ENCODE data around the gene PRCP. TPM values are rescaled to one million over a fixed set of nuclear protein-coding genes. Genes with fewer than 3 reads are reported as not detected.

Gene PRCP
- total RNA-seq, 1 experiment from 2014 or later: 56.7 TPM

DNA sequence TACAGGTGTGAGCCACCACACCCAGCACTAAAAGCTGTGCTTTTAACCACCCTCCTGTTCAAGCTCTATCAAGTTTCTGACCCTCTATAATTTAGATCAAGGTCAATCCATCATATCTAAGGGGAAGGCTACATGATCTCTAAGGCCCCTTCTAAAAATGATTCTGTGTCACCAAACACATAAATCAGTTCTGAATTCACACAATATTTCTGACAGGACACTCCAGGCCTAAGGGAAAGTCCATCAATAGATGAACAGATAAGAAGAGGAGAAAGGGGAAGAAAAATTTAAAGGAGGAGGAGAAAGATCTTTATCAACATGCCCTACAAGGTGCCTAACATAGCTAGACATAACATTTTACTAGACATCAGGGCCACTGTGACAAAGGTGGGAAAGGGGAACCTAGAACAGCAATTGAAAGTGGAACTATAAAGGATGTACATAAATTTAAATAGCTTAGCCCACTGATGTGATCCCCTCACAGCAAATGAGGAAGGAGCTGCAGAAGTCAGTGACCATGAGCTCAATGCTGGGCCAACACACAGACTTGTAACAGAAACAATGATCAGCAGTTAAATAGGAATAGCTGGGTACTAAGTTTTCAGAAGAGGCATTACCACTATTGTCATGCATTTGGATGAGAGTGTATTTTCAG, 4.7 kb downstream of the PRCP start:
- Mint-ChIP-seq H3K9me3 (no peaks in the 10 kb centered on the region), H3K27me3 (ENCODE audit: low read depth) (no peaks in the 10 kb centered on the region), H3K36me3 (ENCODE audit: insufficient read depth in 1 of 3, low read depth in 3 of 3) (0 out of 7 replicates have a peak, but pooled peaks cover 0 to 2% (median 2%) of the 10 kb centered on the region in 3 experiments), H3K4me1 (peaks cover 10 to 12% of the 10 kb centered on the region in 2 experiments), H3K4me3 (no peak overlapping the region), H3K27ac (peak overlapping the region in 1 of 3 experiments; percentile 40; a peak in 1 of 7 replicates)
- Histone ChIP-seq H3K23me2 (ENCODE audit: insufficient read length, low read depth, low read length, poor library complexity, severe bottlenecking) (peaks cover 8% of the 10 kb centered on the region), H3K9me3 (ENCODE audit: control insufficient read depth, low read depth, low read length) (no peaks in the 10 kb centered on the region), H3K9ac (ENCODE audit: extremely low read depth, insufficient read length, low read length) (no peak overlapping the region), H4K8ac (replicated peaks; ENCODE audit: insufficient read length, low read depth, low read length) (no peak overlapping the region), H3K27ac (ENCODE audit: insufficient read length, low read depth, low read length) (no peak overlapping the region), H2BK12ac (ENCODE audit: insufficient read length, low read depth, low read length) (no peak overlapping the region), H3K18ac (ENCODE audit: insufficient read length, low read depth, low read length) (no peak overlapping the region), H3K79me1 (ENCODE audit: insufficient read depth, low read depth, low read length, poor library complexity, severe bottlenecking) (no peaks in the 10 kb centered on the region), H3K27me3 (ENCODE audit: insufficient read depth, low read length) (no peaks in the 10 kb centered on the region), H2BK15ac (ENCODE audit: low read depth, low read length) (no peak overlapping the region), H3K4me2 (ENCODE audit: insufficient read depth, insufficient read length, low read length) (no peak overlapping the region), H3K23ac (ENCODE audit: insufficient read length, low read depth, low read length) (no peak overlapping the region), H3K14ac (ENCODE audit: insufficient read depth, low read length) (no peak overlapping the region), H2AFZ (ENCODE audit: low read length) (no peak overlapping the region), H4K5ac (ENCODE audit: insufficient read length, low read depth, low read length) (no peak overlapping the region), H2AK5ac (ENCODE audit: insufficient read length, low read length) (no peak overlapping the region), H3K79me2 (ENCODE audit: insufficient read depth, low read length) (peaks cover 2% of the 10 kb centered on the region; the same call in 1 of the 2 replicates), H3K4ac (ENCODE audit: low read depth, low read length) (no peak overlapping the region), H3T11ph (ENCODE audit: low read length) (no peak overlapping the region), H2BK20ac (ENCODE audit: low read depth, low read length, poor library complexity, severe bottlenecking) (no peak overlapping the region), H3K4me1 (ENCODE audit: insufficient read depth, low read length) (peaks cover 3% of the 10 kb centered on the region; the same call in 1 of the 2 replicates), H2BK120ac (ENCODE audit: low read depth, low read length, poor library complexity, severe bottlenecking) (no peak overlapping the region), H2BK5ac (ENCODE audit: insufficient read length, low read length) (no peak overlapping the region), H3K56ac (ENCODE audit: insufficient read length, low read depth, low read length) (no peak overlapping the region), H4K20me1 (ENCODE audit: control insufficient read depth, insufficient read depth, insufficient read length) (no peaks in the 10 kb centered on the region), H4K91ac (ENCODE audit: insufficient read length, low read depth, low read length) (no peak overlapping the region)
- TF ChIP-seq, protein P1, sequence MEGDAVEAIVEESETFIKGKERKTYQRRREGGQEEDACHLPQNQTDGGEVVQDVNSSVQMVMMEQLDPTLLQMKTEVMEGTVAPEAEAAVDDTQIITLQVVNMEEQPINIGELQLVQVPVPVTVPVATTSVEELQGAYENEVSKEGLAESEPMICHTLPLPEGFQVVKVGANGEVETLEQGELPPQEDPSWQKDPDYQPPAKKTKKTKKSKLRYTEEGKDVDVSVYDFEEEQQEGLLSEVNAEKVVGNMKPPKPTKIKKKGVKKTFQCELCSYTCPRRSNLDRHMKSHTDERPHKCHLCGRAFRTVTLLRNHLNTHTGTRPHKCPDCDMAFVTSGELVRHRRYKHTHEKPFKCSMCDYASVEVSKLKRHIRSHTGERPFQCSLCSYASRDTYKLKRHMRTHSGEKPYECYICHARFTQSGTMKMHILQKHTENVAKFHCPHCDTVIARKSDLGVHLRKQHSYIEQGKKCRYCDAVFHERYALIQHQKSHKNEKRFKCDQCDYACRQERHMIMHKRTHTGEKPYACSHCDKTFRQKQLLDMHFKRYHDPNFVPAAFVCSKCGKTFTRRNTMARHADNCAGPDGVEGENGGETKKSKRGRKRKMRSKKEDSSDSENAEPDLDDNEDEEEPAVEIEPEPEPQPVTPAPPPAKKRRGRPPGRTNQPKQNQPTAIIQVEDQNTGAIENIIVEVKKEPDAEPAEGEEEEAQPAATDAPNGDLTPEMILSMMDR (conservative IDR thresholded peaks at IDR 0.05): no peak
- DNase-seq: no peak
